Heart right ventricle (tissue), 16 donors: ENCODE measurements around the gene IL17RA. TPM values are rescaled to one million over a fixed set of nuclear protein-coding genes. Genes with fewer than 3 reads are reported as not detected.

Experiments
- ATAC-seq, 8 donors: fragments of 200-7000 bp; cut with Tn5 transposase; one replicate each; pipeline ENCODE4 v1.9.1; 2020; ENCODE audit warnings: mild to moderate bottlenecking in 8 of 8, moderate library complexity in 8 of 8, moderate number of reproducible peaks in 1 of 8
- DNase-seq, 2 donors: peaks; one replicate each; pipeline ENCODE4 v3.0.0-alpha.2; 2020
- H3K27ac ChIP-seq, 10 donors: fragments of 200-600 bp; sonication (generic) in 2 of 10; one replicate each; pipeline versions ENCODE4 v1.5.0 to v1.8.0; 2020 to 2022; ENCODE audit warnings: mild to moderate bottlenecking in 3 of 10
- H3K27me3 ChIP-seq, 7 donors: fragments of 200-600 bp; one replicate each; pipeline ENCODE4 v1.8.0; 2021 to 2022; ENCODE audit warnings: mild to moderate bottlenecking in 2 of 7
- H3K36me3 ChIP-seq, 9 donors: fragments of 200-600 bp; sonication (generic) in 1 of 9; one replicate each; pipeline versions ENCODE4 v1.5.0 to v1.8.0; 2020 to 2022; ENCODE audit warnings: mild to moderate bottlenecking in 2 of 9
- H3K4me1 ChIP-seq, 9 donors: fragments of 200-600 bp; sonication (generic) in 1 of 9; one replicate each; pipeline versions ENCODE4 v1.5.0 to v1.8.0; 2020 to 2022; ENCODE audit warnings: mild to moderate bottlenecking in 4 of 9
- H3K4me3 ChIP-seq, 10 donors: fragments of 200-600 bp; sonication (generic) in 2 of 10; one replicate each; pipeline versions ENCODE4 v1.5.0 to v1.8.0; 2020 to 2022; ENCODE audit warnings: mild to moderate bottlenecking in 7 of 10, moderate library complexity in 2 of 10
- H3K9me3 ChIP-seq, 11 donors: fragments of 200-600 bp in 10 of 11; sonication (generic) in 2 of 11; one replicate each; pipeline versions ENCODE4 v1.5.0 to v1.8.0; 2013 to 2022; ENCODE audit warnings: mild to moderate bottlenecking in 2 of 11, control low read depth in 1 of 11, moderate library complexity in 1 of 11
- CTCF ChIP-seq, 9 donors: fragments of 200-600 bp; sonication (generic) in 2 of 9; IDR thresholded peaks; one replicate each; pipeline versions ENCODE4 v1.5.0 to v1.8.0; 2021 to 2022; ENCODE audit warnings: antibody characterized with exemption in 9 of 9, mild to moderate bottlenecking in 5 of 9, moderate library complexity in 1 of 9
- WGBS, 2 donors: extraction: QIAGEN DNeasy Blood & Tissue Kit; methylation state at CpG; one replicate each; pipeline ENCODE4 v1.1.7; 2013; ENCODE audit warnings: inconsistent platforms in 1 of 2; 5-methylcytosine and 5-hydroxymethylcytosine counted together
- intact Hi-C, 10 donors: fragments of 100-400 bp; cut with DNase I; formaldehyde crosslinking; loops; one replicate each; pipeline versions ENCODE4 v1.11.1 to v1.14.2; 2022
- polyA plus RNA-seq, 2 donors: library from polyadenylated mRNA; stranded (reverse); fragments of 200-250 nt; gene quantifications; one replicate each; pipeline ENCODE4 v1.2.3, GENCODE V29; 2013
- total RNA-seq, 10 donors: library from RNA; stranded (reverse); fragmentation: NEBNext Ultra II Directional in 3 of 10; extraction: Animal tissue kit (Norgen Biotek cat#: 25700) in 3 of 10; gene quantifications; one replicate each; pipeline versions ENCODE4 v1.2.1 to v1.2.4, GENCODE V29; 2021 to 2023
- donor health status: Arrhythmogenic right ventricular cardiomyopathy.
- donor health status: ischemic (EF 13 %, LVEDD 7.1; RV severe dilation, severe dysfunction).
- donor health status: healthy with polysubstance abuse.
- donor health status: DM: no; HTN: yes; CAD: no.
- donor health status: DM: no; HTN: no; CAD: no.
- donor health status: ischemic (EF 25% LVEDD 6.9; RV normal size, moderate dysfunction).
- donor health status: ischemic (EF 25% LVEDD 5.7; RV mildly dilated, moderate dysfunction).
- donor health status: healthy.
- donor health status: DM: yes; HTN: yes; CAD: no.
- donor health status: Ischemic cardiomyopathy.
- donor health status: ischemic (EF 35%, LVEDD 5.7; RV mildly dilated, moderate dysfunction).
- donor health status: nonischemic (EF 11% LVEDD 7.7; RV severe dilation, severe dysfunction).
- donor health status: DM: yes; HTN: yes; CAD: no.
- donor health status: PGD.
- donor health status: ischemic (EF 29% LVEDD 5.4; RV normal size, mild dysfunction).
- donor health status: nonischemic (EF 23%, LVEDD 6.1; RV moderate dilation, normal function).

IL17RA gene
- total and polyA plus RNA-seq, 12 donors: 4.0 to 15.9 (median 5.4) TPM

- DNase-seq (no peak), ATAC-seq (no peak)
- Histone ChIP-seq H3K36me3 (peaks cover 0 to 62% (median 18%) of the 10 kb centered on the region in 9 donors), H3K27me3 (no peaks in the 10 kb centered on the region), H3K4me3 (no peak overlapping the region), H3K4me1 (peaks cover 0 to 59% (median 0%) of the 10 kb centered on the region in 9 donors), H3K9me3 (no peaks in the 10 kb centered on the region), H3K27ac (no peak overlapping the region)
- TF ChIP-seq CTCF (IDR thresholded peaks at IDR 0.05): no peak
- intact Hi-C loops: loop anchor here in 1 of 10 donors (10.0 kb wide), 1 partner anchor 55 kb away; no protein-coding TSS in a partner anchor
- WGBS, 2 donors: 87 to 91% methylated on average over 16 of the region's 16 CpGs
Measured at GRCh38 chr22:17109976-17110375, 25.2 kb downstream of the IL17RA start.

DNA sequence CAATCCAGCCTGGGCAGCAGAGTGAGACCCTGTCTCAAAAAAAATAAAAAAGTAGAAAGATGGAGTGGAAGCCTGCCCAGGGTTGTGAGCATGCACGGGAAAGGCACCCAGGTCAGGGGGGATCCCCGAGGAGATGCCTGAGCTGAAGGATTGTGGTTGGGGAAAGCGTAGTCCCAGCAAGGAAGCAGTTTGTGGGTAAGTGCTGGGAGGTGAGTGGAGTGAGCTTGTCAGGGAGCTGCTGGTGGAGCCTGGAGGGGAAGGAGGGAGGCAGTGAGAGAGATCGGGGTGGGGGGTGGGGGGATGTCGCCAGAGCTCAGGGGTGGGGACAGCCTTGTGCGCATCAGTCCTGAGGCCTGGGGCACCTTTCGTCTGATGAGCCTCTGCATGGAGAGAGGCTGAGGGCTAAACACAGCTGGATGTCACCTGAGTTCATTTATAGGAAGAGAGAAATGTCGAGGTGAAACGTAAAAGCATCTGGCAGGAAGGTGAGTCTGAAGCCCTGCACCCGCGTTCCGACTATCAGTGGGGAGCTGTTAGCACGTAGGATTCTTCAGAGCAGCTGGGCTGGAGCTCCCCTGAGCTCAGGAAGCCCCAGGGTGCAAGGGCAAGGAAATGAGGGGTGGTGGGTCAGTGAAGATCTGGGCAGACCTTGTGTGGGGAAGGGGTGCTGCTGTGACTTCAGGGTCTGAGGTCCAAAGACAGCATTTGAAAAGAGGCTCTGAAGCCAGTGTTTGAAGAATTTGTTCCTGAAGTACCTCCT lies 26.2 kb downstream of the IL17RA start:
- TF ChIP-seq CTCF (IDR thresholded peaks at IDR 0.05): no peak
- ATAC-seq (no peak), DNase-seq (no peak)
- Histone ChIP-seq H3K9me3 (no peaks in the 10 kb centered on the region), H3K4me3 (no peak overlapping the region), H3K27me3 (no peaks in the 10 kb centered on the region), H3K36me3 (peaks cover 0 to 52% (median 18%) of the 10 kb centered on the region in 9 donors), H3K4me1 (peaks cover 0 to 59% (median 0%) of the 10 kb centered on the region in 9 donors), H3K27ac (no peak overlapping the region)
- 74 to 83% methylated on average over 13 of the region's 13 CpGs for WGBS, 2 donors
- intact Hi-C loops: loop anchor here in 1 of 10 donors (10.0 kb wide), 1 partner anchor 54 kb away; no protein-coding TSS in a partner anchor

GRCh38 chr22:17112491-17113042 lies 27.8 kb downstream of the IL17RA start:
- Histone ChIP-seq H3K4me1 (peaks cover 0 to 66% (median 4%) of the 10 kb centered on the region in 9 donors), H3K36me3 (peaks cover 0 to 36% (median 18%) of the 10 kb centered on the region in 9 donors), H3K9me3 (no peaks in the 10 kb centered on the region), H3K27me3 (no peaks in the 10 kb centered on the region), H3K4me3 (no peak overlapping the region), H3K27ac (no peak overlapping the region)
- no peak for TF ChIP-seq CTCF (IDR thresholded peaks at IDR 0.05)
- 78 to 84% methylated on average over 9 of the region's 9 CpGs for WGBS, 2 donors
- intact Hi-C loops: loop anchor here in 1 of 10 donors (10.0 kb wide), 1 partner anchor 52 kb away; no protein-coding TSS in a partner anchor
- DNase-seq: no peak
- no peak for ATAC-seq

DNA sequence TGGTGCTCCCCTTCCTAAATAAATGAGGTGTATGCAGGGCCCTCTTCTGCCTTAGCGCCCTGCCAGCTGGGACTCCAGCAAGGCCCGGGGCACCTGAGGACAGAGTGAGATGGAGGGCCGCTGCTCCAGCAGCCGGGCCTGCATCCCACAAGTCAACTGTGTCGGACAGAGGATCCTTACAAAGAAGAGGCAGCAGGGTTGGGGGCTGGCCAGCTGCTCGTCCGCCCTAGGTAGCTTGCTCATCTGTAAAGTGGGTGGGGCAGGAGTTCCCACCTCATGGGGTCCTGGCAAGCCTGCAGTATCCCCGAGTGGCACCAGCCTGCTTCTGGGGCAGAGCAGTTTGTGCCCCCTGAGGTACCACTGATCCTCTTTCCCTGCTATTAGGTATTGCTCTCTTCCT lies 28.8 kb downstream of the IL17RA start:
- intact Hi-C loops: loop anchor here in 1 of 10 donors (10.0 kb wide), 1 partner anchor 51 kb away; no protein-coding TSS in a partner anchor
- peaks cover 3 to 68% (median 13%) of the 10 kb centered on the region in 9 donors for H3K4me1 ChIP-seq
- no peaks in the 10 kb centered on the region for H3K27me3 ChIP-seq
- H3K9me3 ChIP-seq: no peaks in the 10 kb centered on the region
- H3K27ac ChIP-seq: no peak overlapping the region
- TF ChIP-seq CTCF (IDR thresholded peaks at IDR 0.05): no peak
- WGBS, 2 donors: 76 to 85% methylated on average over 8 of the region's 8 CpGs
- ATAC-seq (no peak), DNase-seq (no peak)
- H3K4me3 ChIP-seq: no peak overlapping the region
- H3K36me3 ChIP-seq: peaks cover 0 to 25% (median 11%) of the 10 kb centered on the region in 9 donors
